SU-DHL-6 (cell line): ENCODE measurements around the gene SLC1A3.

Source experiments
- CTCF ChIP-seq: fragments of 200-600 bp; sonication (generic); IDR thresholded peaks from one replicate; pipeline ENCODE4 v1.5.1; 2017; ENCODE audit warnings: antibody characterized with exemption, mild to moderate bottlenecking, low read length, moderate library complexity; ENCODE audit not compliant: insufficient read depth, poor library complexity, severe bottlenecking
- EZH2phosphoT487 ChIP-seq: fragments of 200-600 bp; sonication (generic), shearing (Covaris generic); conservative IDR thresholded peaks from 2 replicates; pipeline ENCODE4 v1.6.1; 2018; ENCODE audit warnings: mild to moderate bottlenecking, antibody characterized with exemption, low read length, moderate library complexity, mixed read lengths

GRCh38 chr5:36587354-36587753 is 19.1 kb upstream of the SLC1A3 start:
- no peak for TF ChIP-seq CTCF
- TF ChIP-seq EZH2phosphoT487: no peak
